HEK293 (cell line): Measurements from ENCODE around the gene PUM2.

ENCODE experiments used
- CTCF ChIA-PET: fragments of 350-600 bp; formaldehyde crosslinking; extraction: SDS; loops from one replicate; lab custom pipeline; 2021; ENCODE audit warnings: antibody characterized with exemption; lab: Yijun Ruan, JAX
- POLR2A ChIA-PET: fragments of 300-600 bp; formaldehyde crosslinking; extraction: SDS; loops from one replicate; lab custom pipeline; 2020; ENCODE audit warnings: antibody characterized with exemption, inconsistent platforms; lab: Yijun Ruan, JAX
- H3K27ac ChIP-seq: fragments of 200-500 bp; sonication (Bioruptor generic); 2 replicates; pipeline ENCODE4 v1.5.1; 2014; ENCODE audit warnings: low read depth, low read length, control low read depth, inconsistent platforms; ENCODE audit errors: extremely low read depth
- H3K36me3 ChIP-seq, 2 experiments: fragments of 200-500 bp in 1 of 2; sonication (Bioruptor generic) in 1 of 2; 1 replicate in 1 of 2; 2 replicates in 1 of 2; pipeline ENCODE4 v1.5.1; 2014 to 2017; ENCODE audit warnings: inconsistent platforms in 2 of 2, low read length in 2 of 2; ENCODE audit not compliant: control insufficient read depth in 2 of 2, insufficient read depth in 1 of 2
- H3K4me1 ChIP-seq: fragments of 200-500 bp; sonication (Bioruptor generic); 2 replicates; pipeline ENCODE4 v1.5.1; 2014; ENCODE audit warnings: mild to moderate bottlenecking, low read length, inconsistent platforms; ENCODE audit not compliant: control insufficient read depth, insufficient read depth
- H3K4me3 ChIP-seq: 2 replicates; pipeline ENCODE4 v1.5.1; 2011; ENCODE audit warnings: low read depth, mild to moderate bottlenecking, control low read depth, low read length, moderate library complexity
- H3K9me3 ChIP-seq: fragments of 200-500 bp; sonication (Bioruptor generic); 2 replicates; pipeline ENCODE4 v1.5.1; 2014; ENCODE audit warnings: low read depth, low read length, inconsistent platforms; ENCODE audit not compliant: control insufficient read depth, insufficient read depth
- EGR2 ChIP-seq: fragments of 450-650 bp; formaldehyde crosslinking; IDR thresholded peaks from 2 replicates; pipeline ENCODE4 v1.5.1; 2016; ENCODE audit warnings: low read depth, missing biosample characterization, missing genetic modification characterization
- HOXC10 ChIP-seq: sonication (generic); formaldehyde crosslinking; IDR thresholded peaks from 2 replicates; pipeline ENCODE4 v1.8.1; 2023; ENCODE audit warnings: mild to moderate bottlenecking, missing genetic modification reagents
- HOXD13 ChIP-seq: sonication (generic); formaldehyde crosslinking; IDR thresholded peaks from 2 replicates; pipeline ENCODE4 v1.8.0; 2022; ENCODE audit warnings: missing genetic modification reagents, borderline replicate concordance
- KLF10 ChIP-seq: fragments of 450-650 bp; IDR thresholded peaks from 2 replicates; pipeline ENCODE4 v1.5.1; 2018; ENCODE audit warnings: missing biosample characterization, mild to moderate bottlenecking, missing genetic modification characterization
- MYNN ChIP-seq: fragments of 450-650 bp; formaldehyde crosslinking; IDR thresholded peaks from 2 replicates; pipeline ENCODE4 v1.5.1; 2016; ENCODE audit warnings: missing biosample characterization, missing genetic modification characterization, borderline replicate concordance
- PRDM6 ChIP-seq: fragments of 450-650 bp; formaldehyde crosslinking; IDR thresholded peaks from 2 replicates; pipeline ENCODE4 v1.5.1; 2017; ENCODE audit warnings: missing biosample characterization, missing genetic modification characterization
- SCRT1 ChIP-seq: fragments of 450-650 bp; formaldehyde crosslinking; IDR thresholded peaks from 2 replicates; pipeline ENCODE4 v1.5.1; 2016; ENCODE audit warnings: missing biosample characterization, missing genetic modification characterization, borderline replicate concordance
- ZBTB26 ChIP-seq: fragments of 450-650 bp; formaldehyde crosslinking; optimal IDR thresholded peaks from 2 replicates; pipeline ENCODE3; 2016; ENCODE audit warnings: missing biosample characterization, mild to moderate bottlenecking, missing genetic modification characterization
- ZBTB8A ChIP-seq: fragments of 450-650 bp; formaldehyde crosslinking; IDR thresholded peaks from 2 replicates; pipeline ENCODE4 v1.5.1; 2016; ENCODE audit warnings: missing biosample characterization, missing genetic modification characterization
- ZNF175 ChIP-seq: fragments of 450-650 bp; formaldehyde crosslinking; IDR thresholded peaks from 2 replicates; pipeline ENCODE4 v1.5.1; 2016; ENCODE audit warnings: missing biosample characterization, missing genetic modification characterization
- ZNF221 ChIP-seq: fragments of 450-650 bp; formaldehyde crosslinking; IDR thresholded peaks from 2 replicates; pipeline ENCODE4 v1.5.1; 2017; ENCODE audit warnings: missing biosample characterization, missing genetic modification characterization, borderline replicate concordance
- ZNF24 ChIP-seq: fragments of 450-650 bp; formaldehyde crosslinking; IDR thresholded peaks from 2 replicates; pipeline ENCODE4 v1.5.1; 2016; ENCODE audit warnings: missing biosample characterization, missing genetic modification characterization
- ZNF248 ChIP-seq: fragments of 450-650 bp; formaldehyde crosslinking; IDR thresholded peaks from 2 replicates; pipeline ENCODE4 v1.5.1; 2017; ENCODE audit warnings: missing biosample characterization, missing genetic modification characterization
- ZNF302 ChIP-seq: fragments of 450-650 bp; formaldehyde crosslinking; IDR thresholded peaks from 2 replicates; pipeline ENCODE4 v1.5.1; 2016; ENCODE audit warnings: missing biosample characterization, missing genetic modification characterization, low read depth
- ZNF341 ChIP-seq: fragments of 450-650 bp; formaldehyde crosslinking; IDR thresholded peaks from 2 replicates; pipeline ENCODE4; 2016; ENCODE audit warnings: low read depth, missing biosample characterization, missing genetic modification characterization
- ZNF366 ChIP-seq: fragments of 450-650 bp; formaldehyde crosslinking; conservative IDR thresholded peaks from 2 replicates; pipeline ENCODE4 v1.5.1; 2016; ENCODE audit warnings: missing biosample characterization, missing genetic modification characterization
- ZNF423 ChIP-seq: fragments of 450-650 bp; formaldehyde crosslinking; IDR thresholded peaks from 2 replicates; pipeline ENCODE4 v1.5.1; 2016; ENCODE audit warnings: missing biosample characterization, missing genetic modification characterization
- ZNF501 ChIP-seq: fragments of 450-650 bp; formaldehyde crosslinking; IDR thresholded peaks from 2 replicates; pipeline ENCODE4 v1.5.1; 2016; ENCODE audit warnings: missing biosample characterization, missing genetic modification characterization
- ZNF645 ChIP-seq: fragments of 450-650 bp; formaldehyde crosslinking; IDR thresholded peaks from 2 replicates; pipeline ENCODE4; 2016; ENCODE audit warnings: missing biosample characterization, missing genetic modification characterization
- ZNF654 ChIP-seq: fragments of 450-650 bp; formaldehyde crosslinking; IDR thresholded peaks from 2 replicates; pipeline ENCODE4 v1.5.1; 2016; ENCODE audit warnings: low read depth, missing biosample characterization, missing genetic modification characterization
- ZNF660 ChIP-seq: fragments of 450-650 bp; IDR thresholded peaks from 2 replicates; pipeline ENCODE4 v1.5.1; 2018; ENCODE audit warnings: missing biosample characterization, mild to moderate bottlenecking, missing genetic modification characterization
- ZNF76 ChIP-seq: fragments of 450-650 bp; formaldehyde crosslinking; IDR thresholded peaks from 2 replicates; pipeline ENCODE4; 2016; ENCODE audit warnings: low read depth, missing biosample characterization, missing genetic modification characterization, borderline replicate concordance
- ZSCAN30 ChIP-seq: fragments of 450-650 bp; IDR thresholded peaks from 2 replicates; pipeline ENCODE4 v1.5.1; 2018; ENCODE audit warnings: missing biosample characterization, mild to moderate bottlenecking, missing genetic modification characterization, moderate library complexity

The PUM2 gene

GRCh38 chr2:20225294-20226151, 125.1 kb downstream of the PUM2 start (continued):
- no peak for TF ChIP-seq ZNF366
- TF ChIP-seq ZNF302: no peak
- no peak for TF ChIP-seq ZNF175 (tag by site-specific recombination)
- no peak for TF ChIP-seq ZNF248 (tag by site-specific recombination)
- TF ChIP-seq ZNF341 (tag by site-specific recombination): 0 out of 2 replicates have a peak, but pooled peaks have one; percentile 58
- no peak for TF ChIP-seq MYNN
- peak; percentile 52; the same call in 1 of the 2 replicates for TF ChIP-seq ZNF423 (tag by site-specific recombination)
- TF ChIP-seq SCRT1 (tag by site-specific recombination): no peak
- TF ChIP-seq ZBTB8A: peak; percentile 98
- TF ChIP-seq PRDM6 (tag by site-specific recombination): no peak
- TF ChIP-seq ZNF645 (tag by site-specific recombination): no peak
- no peak for TF ChIP-seq HOXD13 (CRISPR knock-in tag)
- TF ChIP-seq ZNF660 (tag by site-specific recombination): peak; percentile 36; the same call in 1 of the 2 replicates
- TF ChIP-seq EGR2 (tag by site-specific recombination): no peak
- no peak for TF ChIP-seq ZNF654 (tag by site-specific recombination)
- peak; percentile 56; the same call in 1 of the 2 replicates for TF ChIP-seq ZNF501 (tag by site-specific recombination)

- Histone ChIP-seq H3K4me3 (peak within 1 kb of the TSS; percentile 60), H3K4me1 (peaks cover 14% of the 10 kb centered on the region)
- CTCF ChIA-PET: interaction anchor here (0.5 to 3.0 kb wide), 20 partner anchors 10 to 269 kb away, joined by 3 to 24 read pairs (median 4); no protein-coding TSS in a partner anchor
- TF ChIP-seq HOXC10 (CRISPR knock-in tag) (0 out of 2 replicates have a peak, but pooled peaks have one; percentile 8), ZNF341 (tag by site-specific recombination) (peak; percentile 79; the same call in 1 of the 2 replicates), ZSCAN30 (peak; percentile 59; the same call in 1 of the 2 replicates), ZNF76 (tag by site-specific recombination) (peak; percentile 27; the same call in 1 of the 2 replicates), ZBTB26 (tag by site-specific recombination) (peak; percentile 48), ZNF221 (tag by site-specific recombination) (no peak), KLF10 (0 out of 2 replicates have a peak, but pooled peaks have one; percentile 10), ZNF24 (tag by site-specific recombination) (no peak)
- TF ChIP-seq, all 188 proteins: peak for 6
- POLR2A ChIA-PET: interaction anchor here (0.6 to 1.5 kb wide), 9 partner anchors 10 to 222 kb away, joined by 3 to 6 read pairs (median 4); partner anchors contain the start of gene RHOB
- Histone ChIP-seq H3K9me3 (no peaks in the 10 kb centered on the region), H3K27ac (peak within 1 kb of the TSS; percentile 82; the same call in 1 of the 2 replicates), H3K36me3 (peaks cover 0 to 8% of the 10 kb centered on the region in 2 experiments; a peak in 1 of 3 replicates)
These were observed 125.8 kb downstream of the PUM2 start, which contains the start of gene SDC1 for GRCh38 chr2:20224716-20225293. SDC1 (minus strand) TSS chr2:20225130; CDS start chr2:20224867, 263 bp downstream.
